Activated CD4-positive, CD25-positive, alpha-beta regulatory T cell treated with anti-CD3 and anti-CD28 coated beads, Interleukin-2, amount 50 U/mL, for 24 hours (primary cell): Measurements from ENCODE around the gene TSHZ2.
A peak's percentile ranks its signal among the peaks of the same experiment; 100 is the strongest.
"Not testable (repeated sequence)": the region's sequence is repeated elsewhere in the genome, so short reads cannot be mapped to it uniquely, and the experiment has no call there.

Experiments used
- ATAC-seq, 2 donors: fragments of 150-1000 bp; cut with Tn5 transposase; one replicate each; pipeline ENCODE4 v1.10.0; 2021; ENCODE audit warnings: mild to moderate bottlenecking in 1 of 2, moderate library complexity in 1 of 2

Gene TSHZ2

GRCh38 chr20:52996130-52996529, 24.0 kb downstream of the TSHZ2 start:
- ATAC-seq = no peak

GRCh38 chr20:52996658-52997057, 24.5 kb downstream of the TSHZ2 start:
- ATAC-seq = no peak

GRCh38 chr20:52998268-52998667, 26.1 kb downstream of the TSHZ2 start:
- ATAC-seq = no peak

GRCh38 chr20:52999040-52999439, 26.9 kb downstream of the TSHZ2 start:
- ATAC-seq = no peak

- ATAC-seq = peak; percentile 35 to 55
These were observed 29.5 kb downstream of the TSHZ2 start for GRCh38 chr20:53001498-53002301.

GRCh38 chr20:53002786-53003185, 30.6 kb downstream of the TSHZ2 start:
- ATAC-seq = no peak

GRCh38 chr20:53003420-53004154, 31.4 kb downstream of the TSHZ2 start:
- ATAC-seq = no peak

GRCh38 chr20:53004267-53004813, 32.2 kb downstream of the TSHZ2 start:
- ATAC-seq = no peak

GRCh38 chr20:53009979-53010735, 38.0 kb downstream of the TSHZ2 start:
- no peak for ATAC-seq

- ATAC-seq = no peak
These were observed 39.5 kb downstream of the TSHZ2 start for GRCh38 chr20:53011640-53012039.

GRCh38 chr20:53013183-53013582, 41.0 kb downstream of the TSHZ2 start:
- no peak for ATAC-seq

GRCh38 chr20:53013847-53014246, 41.7 kb downstream of the TSHZ2 start:
- ATAC-seq = no peak

GRCh38 chr20:53016071-53016470, 43.9 kb downstream of the TSHZ2 start:
- ATAC-seq = no peak

GRCh38 chr20:53016534-53017042, 44.4 kb downstream of the TSHZ2 start:
- no peak for ATAC-seq

GRCh38 chr20:53017206-53017605, 45.0 kb downstream of the TSHZ2 start:
- no peak for ATAC-seq

GRCh38 chr20:53019464-53019863, 47.3 kb downstream of the TSHZ2 start:
- no peak for ATAC-seq

GRCh38 chr20:53020376-53020775, 48.2 kb downstream of the TSHZ2 start:
- no peak for ATAC-seq

- ATAC-seq = no peak
These were observed 48.7 kb downstream of the TSHZ2 start for GRCh38 chr20:53020834-53021233.

GRCh38 chr20:53021934-53022333, 49.8 kb downstream of the TSHZ2 start:
- peak; percentile 65 to 85 for ATAC-seq

GRCh38 chr20:53023732-53024520, 51.8 kb downstream of the TSHZ2 start:
- ATAC-seq = no peak

GRCh38 chr20:53024653-53025052, 52.5 kb downstream of the TSHZ2 start:
- ATAC-seq = not testable (repeated sequence)

GRCh38 chr20:53027089-53027488, 54.9 kb downstream of the TSHZ2 start:
- no peak for ATAC-seq
